Fibroblast of upper back skin (primary cell): ENCODE results near the gene LUM.

Source experiments
- DNase-seq: peaks from one replicate; pipeline ENCODE4 v3.0.0-alpha.2; 2013

LUM gene

GRCh38 chr12:91111366-91112325 is at the start of gene LUM:
TSS of gene LUM (minus strand) at chr12:91111494. CDS start at chr12:91108979, 2,515 bp downstream.
- peak; percentile 96 for DNase-seq

- DNase-seq = no peak
These were observed 49.7 kb upstream of the LUM start for GRCh38 chr12:91161009-91161408.

GRCh38 chr12:91155990-91156389 is 44.7 kb upstream of the LUM start:
- DNase-seq = no peak

- no peak for DNase-seq
These were observed 42.8 kb upstream of the LUM start for GRCh38 chr12:91154131-91154530.

GRCh38 chr12:91144053-91144452 is 32.8 kb upstream of the LUM start:
- DNase-seq = peak; percentile 71

- no peak for DNase-seq
These were observed 31.9 kb upstream of the LUM start for GRCh38 chr12:91143206-91143605.

GRCh38 chr12:91142221-91142631 is 30.9 kb upstream of the LUM start:
- DNase-seq = peak; percentile 49

- peak; percentile 85 for DNase-seq
These were observed 29.0 kb upstream of the LUM start for GRCh38 chr12:91140026-91140931.

- peak; percentile 58 for DNase-seq
These were observed 28.0 kb upstream of the LUM start for GRCh38 chr12:91139286-91139685.

- DNase-seq = peak; percentile 55
These were observed 27.1 kb upstream of the LUM start for GRCh38 chr12:91138337-91138920.

- DNase-seq = peak; percentile 94
These were observed 22.6 kb upstream of the LUM start for GRCh38 chr12:91133871-91134270.

- no peak for DNase-seq
These were observed 18.5 kb upstream of the LUM start for GRCh38 chr12:91129662-91130362.

GRCh38 chr12:91127751-91128150 is 16.5 kb upstream of the LUM start:
- DNase-seq = peak; percentile 76

GRCh38 chr12:91127306-91127705 is 16.0 kb upstream of the LUM start:
- peak; percentile 63 for DNase-seq

- no peak for DNase-seq
These were observed 15.2 kb upstream of the LUM start for GRCh38 chr12:91126516-91126915.

GRCh38 chr12:91123236-91123916 is 12.1 kb upstream of the LUM start:
- no peak for DNase-seq

GRCh38 chr12:91120781-91121180 is 9.5 kb upstream of the LUM start:
- DNase-seq = no peak

- no peak for DNase-seq
These were observed 7.8 kb upstream of the LUM start for GRCh38 chr12:91119089-91119488.

- DNase-seq = no peak
These were observed 2.3 kb upstream of the LUM start for GRCh38 chr12:91113621-91114020.

- DNase-seq = no peak
These were observed 876 bp downstream of the LUM start for GRCh38 chr12:91110311-91110924.

GRCh38 chr12:91109581-91110310 is 1.5 kb downstream of the LUM start:
- DNase-seq = no peak
